GM18498 (cell line): Measurements from ENCODE around the gene GTF3C1.
A peak's percentile ranks its signal among the peaks of the same experiment; 100 is the strongest.
"Not testable (repeated sequence)": the region's sequence is repeated elsewhere in the genome, so short reads cannot be mapped to it uniquely, and the experiment has no call there.

ENCODE experiments used
- ATAC-seq: cut with Tn5 transposase; IDR thresholded peaks from one replicate; pipeline ENCODE4 v1.9.1; 2021; ENCODE audit warnings: mild to moderate bottlenecking, moderate library complexity; ENCODE audit not compliant: unreplicated experiment

The GTF3C1 gene

GRCh38 chr16:27549746-27550581 is at the start of gene GTF3C1, which contains the start of gene KATNIP:
Gene GTF3C1 (minus strand): TSS chr16:27549913. CDS start chr16:27549890, 23 bp downstream.
Gene KATNIP (plus strand): TSS chr16:27550144. CDS start chr16:27550171, 27 bp downstream.
- peak; percentile 98 for ATAC-seq

GRCh38 chr16:27598931-27599565 is 49.3 kb upstream of the GTF3C1 start:
- ATAC-seq, result no peak

GRCh38 chr16:27598220-27598619 is 48.5 kb upstream of the GTF3C1 start:
- no peak for ATAC-seq

- no peak for ATAC-seq
Measured at GRCh38 chr16:27597361-27597760, 47.6 kb upstream of the GTF3C1 start.

- no peak for ATAC-seq
Measured at GRCh38 chr16:27596411-27596810, 46.7 kb upstream of the GTF3C1 start.

GRCh38 chr16:27595993-27596392 is 46.3 kb upstream of the GTF3C1 start:
- no peak for ATAC-seq

GRCh38 chr16:27595475-27595874 is 45.8 kb upstream of the GTF3C1 start:
- no peak for ATAC-seq

GRCh38 chr16:27591837-27592236 is 42.1 kb upstream of the GTF3C1 start:
- no peak for ATAC-seq

- no peak for ATAC-seq
Measured at GRCh38 chr16:27588057-27588456, 38.3 kb upstream of the GTF3C1 start.

GRCh38 chr16:27586711-27587110 is 37.0 kb upstream of the GTF3C1 start:
- no peak for ATAC-seq

GRCh38 chr16:27585200-27585599 is 35.5 kb upstream of the GTF3C1 start:
- ATAC-seq, result no peak

- no peak for ATAC-seq
Measured at GRCh38 chr16:27583634-27584033, 33.9 kb upstream of the GTF3C1 start.

- ATAC-seq, result no peak
Measured at GRCh38 chr16:27582883-27583282, 33.2 kb upstream of the GTF3C1 start.

- ATAC-seq, result no peak
Measured at GRCh38 chr16:27579087-27579980, 29.6 kb upstream of the GTF3C1 start.

GRCh38 chr16:27576729-27577128 is 27.0 kb upstream of the GTF3C1 start:
- no peak for ATAC-seq

- no peak for ATAC-seq
Measured at GRCh38 chr16:27572711-27573110, 23.0 kb upstream of the GTF3C1 start.

- no peak for ATAC-seq
Measured at GRCh38 chr16:27571433-27572326, 22.0 kb upstream of the GTF3C1 start.

GRCh38 chr16:27570986-27571385 is 21.3 kb upstream of the GTF3C1 start:
- ATAC-seq, result not testable (repeated sequence)

- no peak for ATAC-seq
Measured at GRCh38 chr16:27568077-27568476, 18.4 kb upstream of the GTF3C1 start.

GRCh38 chr16:27566417-27566816 is 16.7 kb upstream of the GTF3C1 start:
- no peak for ATAC-seq
